Left lobe of liver (tissue), 2 donors: ENCODE measurements around the gene ABTB2. TPM values are rescaled to one million over a fixed set of nuclear protein-coding genes. Genes with fewer than 3 reads are reported as not detected.
A peak's percentile ranks its signal among the peaks of the same experiment; 100 is the strongest.

Experiments
- ATAC-seq: fragments of 200-7000 bp; cut with Tn5 transposase; one replicate; pipeline ENCODE4 v1.9.1; 2020; ENCODE audit warnings: mild to moderate bottlenecking, moderate library complexity
- DNase-seq: peaks from one replicate; pipeline ENCODE4 v3.0.0-alpha.2; 2020; ENCODE audit warnings: low spot score
- total RNA-seq: library from RNA; stranded (reverse); gene quantifications from one replicate; pipeline ENCODE4 v1.2.1, GENCODE V29; 2021
- donor health status: DM: no; HTN: no; CAD: no; lungs with moderate emphysema.
- donor health status: DM: no; HTN: yes; CAD: no.

ABTB2 gene
- total RNA-seq, 1 donor from 2014 or later = 11.4 TPM

DNA sequence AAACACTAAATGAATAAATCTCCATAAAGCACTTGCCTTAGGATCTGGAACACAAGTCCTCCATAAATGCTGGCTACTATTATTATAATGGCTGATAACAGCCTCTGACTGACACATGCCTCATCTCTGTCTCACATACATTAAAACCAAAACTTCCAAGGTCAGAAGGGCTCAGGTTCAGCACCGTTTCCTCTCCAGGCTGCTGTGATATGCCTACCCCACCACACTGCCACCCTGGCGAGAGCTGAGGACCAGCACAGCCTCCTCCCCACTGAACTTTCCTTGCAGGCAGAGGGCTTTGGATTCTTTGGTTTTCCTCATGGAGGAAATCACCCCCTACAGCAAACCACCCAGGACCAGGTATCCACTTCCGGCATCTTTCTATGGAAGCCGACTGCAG is 112.8 kb downstream of the ABTB2 start:
- DNase-seq = no peak
- no peak for ATAC-seq

DNA sequence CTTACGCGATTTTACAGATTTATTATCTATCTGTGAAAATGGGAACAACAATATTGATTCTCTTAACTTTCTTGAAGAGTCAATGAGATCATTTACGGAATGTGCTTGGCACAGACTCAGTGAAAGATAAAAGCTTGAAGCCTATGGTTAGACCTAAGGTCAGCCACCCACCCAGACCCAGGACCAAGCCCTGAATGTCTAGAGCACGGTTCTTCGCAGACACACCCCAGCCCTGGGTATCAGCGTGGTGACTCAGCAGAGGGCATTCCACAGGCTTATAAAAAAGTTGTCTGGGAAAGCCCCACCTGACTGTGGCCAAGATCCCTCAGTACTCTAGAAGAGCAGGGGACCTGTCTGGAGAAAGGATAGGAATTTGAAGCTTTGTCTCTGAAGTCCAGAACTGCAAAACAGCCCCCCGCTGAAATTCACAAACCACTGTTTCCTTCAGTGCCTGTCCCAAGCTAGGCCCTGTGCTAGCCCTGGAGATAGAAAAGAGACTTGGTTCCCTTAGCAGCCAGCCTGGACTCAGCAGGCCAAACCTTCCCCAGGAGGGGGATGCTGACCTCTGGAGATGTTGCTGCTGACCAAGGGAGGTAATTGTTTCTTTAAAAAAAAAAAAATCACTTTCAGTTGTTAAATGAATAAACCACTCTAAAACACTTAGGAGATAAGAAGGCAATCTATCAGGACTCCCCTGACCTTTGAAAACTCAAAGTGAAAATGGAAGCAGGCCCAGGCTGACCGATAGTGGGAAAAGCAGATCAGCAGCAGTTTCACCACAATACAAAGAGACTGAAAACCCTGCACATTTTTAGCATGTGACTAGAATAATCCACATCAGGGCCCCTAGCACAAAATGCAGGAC is 114.0 kb downstream of the ABTB2 start:
- DNase-seq (peak; percentile 56), ATAC-seq (peak; percentile 88)

DNA sequence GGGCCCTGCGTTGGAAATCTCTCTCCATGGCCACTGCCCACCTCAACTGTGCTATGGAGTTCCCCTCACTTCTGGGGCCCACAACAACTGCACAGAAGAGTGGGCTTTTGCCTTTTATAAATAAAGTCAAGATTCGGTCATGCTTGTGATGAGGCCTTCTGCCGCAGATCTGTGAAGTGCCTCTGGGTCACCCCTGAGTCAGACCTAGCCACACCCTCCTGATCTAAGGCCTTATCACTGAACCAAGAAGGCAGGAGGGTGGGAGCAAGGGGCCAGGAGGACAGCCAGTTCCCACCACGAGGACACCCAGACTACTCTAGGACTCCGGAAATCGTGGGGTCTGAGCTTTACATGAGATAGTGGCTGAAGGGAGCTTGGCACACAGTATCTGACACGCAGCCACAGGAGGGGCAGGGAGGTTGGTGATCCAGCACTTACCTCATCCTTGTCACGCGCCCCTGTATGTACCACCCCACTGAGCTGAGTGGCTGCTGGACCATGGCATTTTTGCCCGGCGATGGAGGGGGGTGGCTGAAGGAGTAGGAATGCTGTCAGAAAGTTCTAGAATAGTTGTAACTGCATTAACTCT is 115.7 kb downstream of the ABTB2 start:
- ATAC-seq = no peak
- no peak for DNase-seq

DNA sequence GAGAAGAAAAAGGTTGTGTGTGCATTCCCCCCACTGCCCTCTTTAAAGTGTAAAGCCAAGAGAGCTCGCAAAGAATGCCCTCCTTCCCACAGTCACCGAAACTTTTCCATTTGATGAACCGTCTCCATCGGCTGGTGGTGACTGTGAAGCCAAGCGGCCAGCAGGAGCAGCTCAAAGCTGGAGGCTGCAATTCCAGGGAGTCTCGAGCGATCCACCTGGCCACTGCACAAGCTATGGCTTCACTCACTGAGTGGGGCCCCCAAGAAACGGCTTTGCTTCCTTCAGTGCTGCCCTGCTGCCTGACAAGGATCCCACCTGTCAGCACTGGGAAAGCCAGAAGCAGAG is 117.7 kb downstream of the ABTB2 start:
- ATAC-seq (no peak), DNase-seq (no peak)

DNA sequence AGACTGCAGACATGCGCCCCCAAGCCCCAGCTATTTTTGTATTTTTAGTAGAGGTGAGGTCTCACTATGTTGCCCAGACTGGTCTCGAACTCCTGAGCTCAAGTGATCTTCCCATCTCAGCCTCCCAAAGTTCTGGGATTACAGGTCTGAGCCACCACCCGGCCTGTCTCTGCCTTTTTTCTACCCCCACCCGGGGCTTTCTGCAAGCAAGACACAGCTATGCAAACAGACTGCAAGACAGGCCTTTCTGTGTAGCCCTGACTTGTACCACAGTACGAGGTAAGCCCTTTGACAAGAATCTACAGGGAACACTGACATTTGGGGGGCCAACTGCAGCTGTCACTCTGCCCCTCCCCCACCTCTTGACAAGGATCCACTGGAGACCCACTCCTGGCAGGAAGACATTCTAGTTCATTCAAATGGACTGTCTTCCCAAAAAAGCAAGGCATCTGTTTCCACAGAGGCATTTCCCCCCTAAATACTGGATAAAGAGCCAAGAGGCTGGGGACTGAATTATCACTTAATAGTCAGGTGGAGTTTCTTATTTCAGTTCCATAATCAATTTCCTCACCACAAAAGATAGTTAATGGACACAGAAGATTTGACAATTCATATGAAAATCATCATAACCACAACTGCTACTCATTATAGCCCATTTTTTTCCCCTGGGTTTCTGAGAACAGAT is 118.2 kb downstream of the ABTB2 start:
- ATAC-seq (no peak), DNase-seq (no peak)

DNA sequence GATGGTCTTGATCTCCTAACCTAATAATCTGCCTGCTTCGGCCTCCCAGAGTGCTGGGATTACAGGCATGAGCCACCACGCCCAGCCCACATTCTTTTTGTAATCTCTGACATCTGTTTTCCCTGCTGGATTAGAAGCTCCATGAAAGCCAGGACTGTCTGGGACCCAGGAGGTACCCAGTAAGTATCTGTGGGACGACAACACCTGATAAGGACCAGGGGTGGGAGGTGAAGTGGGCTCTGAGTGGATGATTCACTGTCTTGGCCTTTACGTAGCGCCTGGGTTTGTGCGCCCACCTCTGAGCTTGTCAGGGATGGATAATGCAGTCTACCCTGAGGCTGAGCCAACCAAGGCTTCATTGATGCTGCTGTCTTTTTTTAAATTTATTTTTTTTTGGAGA is 118.8 kb downstream of the ABTB2 start:
- no peak for DNase-seq

DNA sequence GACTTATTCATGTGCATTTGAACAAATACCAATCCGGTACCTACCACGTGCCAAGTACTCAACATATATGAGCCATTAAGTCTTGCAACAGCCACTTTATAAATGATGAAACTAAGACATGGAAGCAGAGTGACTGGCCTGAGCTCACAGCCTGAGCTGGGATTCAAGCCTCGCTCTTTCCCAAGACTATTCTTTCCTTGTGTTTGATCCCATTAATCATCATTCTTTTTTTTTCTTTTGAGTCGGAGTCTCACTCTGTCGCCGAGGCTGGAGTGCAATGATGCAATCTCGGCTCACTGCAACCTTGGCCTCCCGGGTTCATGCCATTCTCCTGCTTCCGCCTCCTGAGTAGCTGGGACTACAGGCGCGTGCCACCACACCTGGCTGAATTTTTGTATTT is 119.3 kb downstream of the ABTB2 start:
- no peak for DNase-seq
- no peak for ATAC-seq

More for the DNA sequence above, 118.8 kb downstream of the ABTB2 start:
- ATAC-seq = no peak

DNA sequence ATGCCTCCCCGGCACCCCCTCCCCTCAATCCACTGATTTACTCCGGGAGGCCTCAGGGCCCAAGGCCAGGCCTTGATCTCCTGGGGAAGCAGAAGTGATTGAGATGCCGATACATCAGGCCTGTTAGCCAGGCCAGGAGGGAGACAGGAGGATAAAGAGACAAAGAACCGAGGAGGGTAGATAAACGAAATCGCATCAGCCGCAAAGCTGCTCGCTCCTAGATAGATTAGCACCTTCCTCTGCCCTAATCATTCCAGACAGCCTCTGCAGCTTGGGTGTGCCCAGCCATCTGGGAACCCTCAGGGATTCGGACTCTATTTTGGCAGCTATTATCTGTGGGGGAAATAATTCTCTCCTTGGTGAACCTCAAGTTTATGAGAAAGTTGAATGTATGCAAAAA is 121.2 kb downstream of the ABTB2 start:
- ATAC-seq = no peak
- no peak for DNase-seq

DNA sequence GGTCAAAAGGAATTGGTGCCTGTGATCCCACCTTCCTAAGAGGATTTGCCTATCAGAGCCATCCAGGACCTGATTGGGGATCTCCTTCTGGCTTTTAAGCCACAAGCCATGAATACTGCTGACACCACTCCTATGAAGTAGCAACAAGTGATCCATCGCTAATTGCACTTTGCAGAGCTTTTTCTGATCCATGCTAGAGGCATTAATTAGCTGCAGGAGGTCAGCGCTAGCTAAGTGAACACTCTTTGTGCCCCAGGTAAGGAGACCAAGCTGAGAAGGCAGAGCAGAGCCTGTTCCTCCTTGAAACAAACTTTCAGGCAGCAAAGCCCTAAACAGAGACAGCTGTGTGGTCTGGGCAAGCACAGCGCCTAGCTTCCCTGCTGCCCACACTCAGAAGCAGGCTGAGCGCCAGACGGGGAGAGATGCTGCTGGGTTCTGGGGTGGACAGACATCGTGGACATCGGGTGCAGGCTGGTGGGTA is 122.2 kb downstream of the ABTB2 start:
- ATAC-seq (no peak), DNase-seq (no peak)

DNA sequence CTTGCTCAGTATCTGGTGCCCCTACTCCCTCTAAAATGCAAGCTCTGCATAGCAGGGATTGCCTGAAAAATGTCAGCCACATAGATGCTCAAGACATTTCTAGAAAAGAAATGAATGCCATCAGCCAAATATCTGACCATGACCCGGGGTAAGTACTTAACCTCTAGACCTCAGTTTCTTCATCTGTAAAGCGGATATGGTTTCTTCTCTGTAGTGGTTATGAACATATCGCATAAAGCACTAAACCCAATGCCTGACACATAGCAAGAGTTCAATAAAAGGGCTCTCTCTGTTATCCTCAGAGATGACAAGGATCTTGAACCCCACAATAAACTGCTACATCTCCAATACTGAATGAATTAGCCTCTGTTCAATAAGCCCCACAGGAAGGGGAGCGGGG is 122.6 kb downstream of the ABTB2 start:
- ATAC-seq (no peak), DNase-seq (no peak)

DNA sequence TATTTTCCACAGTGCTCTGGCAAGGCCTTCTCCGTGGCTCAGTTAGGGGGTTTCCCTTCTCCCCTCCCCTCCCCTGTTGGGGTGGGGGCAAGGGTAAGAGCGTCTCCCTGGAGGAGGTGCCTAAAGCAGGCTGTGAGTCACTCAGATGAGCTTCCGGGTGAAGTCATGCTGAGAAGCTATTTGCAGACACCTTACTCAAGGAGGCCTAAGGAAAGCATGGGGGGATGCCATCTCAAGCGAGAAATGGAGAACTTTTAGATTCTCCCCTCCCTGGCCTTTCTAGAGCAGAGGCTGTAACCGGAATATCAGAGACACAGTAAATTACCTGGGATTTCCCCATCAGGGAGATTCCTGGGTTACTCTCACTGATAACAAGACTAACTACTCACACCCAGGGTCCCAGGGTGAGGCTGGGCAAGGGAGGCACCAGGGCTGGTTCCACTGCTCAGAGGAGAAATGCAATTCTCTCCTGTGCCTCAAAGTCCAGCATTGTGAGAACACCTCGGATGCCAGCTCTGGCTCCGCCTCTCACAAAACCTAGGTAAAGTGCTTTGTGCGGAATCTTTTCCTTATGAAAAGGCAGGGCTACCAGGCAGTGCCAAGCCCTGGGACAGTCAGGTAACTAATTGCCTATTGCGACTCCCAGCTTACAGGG is 123.6 kb downstream of the ABTB2 start:
- peak; percentile 61 for ATAC-seq
- no peak for DNase-seq

DNA sequence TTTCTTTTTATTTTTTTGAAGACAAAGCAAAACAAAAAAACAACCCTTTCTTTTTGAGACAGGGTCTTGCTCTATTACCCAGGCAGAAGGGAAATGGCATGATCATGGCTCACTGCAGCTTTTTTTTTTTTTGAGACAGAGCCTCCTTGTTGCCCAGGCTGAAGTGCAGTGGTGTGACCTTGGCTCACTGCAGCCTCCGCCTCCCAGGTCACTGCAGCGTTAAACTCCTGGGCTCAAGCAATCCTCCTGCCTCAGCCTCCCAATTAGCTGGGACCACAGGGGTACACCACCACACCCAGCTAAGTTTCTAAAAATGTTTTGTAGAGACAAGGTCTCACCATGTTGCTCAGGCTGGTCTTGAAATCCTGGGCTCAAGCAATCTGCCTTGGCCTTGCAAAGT is 124.6 kb downstream of the ABTB2 start:
- DNase-seq (no peak), ATAC-seq (no peak)

DNA sequence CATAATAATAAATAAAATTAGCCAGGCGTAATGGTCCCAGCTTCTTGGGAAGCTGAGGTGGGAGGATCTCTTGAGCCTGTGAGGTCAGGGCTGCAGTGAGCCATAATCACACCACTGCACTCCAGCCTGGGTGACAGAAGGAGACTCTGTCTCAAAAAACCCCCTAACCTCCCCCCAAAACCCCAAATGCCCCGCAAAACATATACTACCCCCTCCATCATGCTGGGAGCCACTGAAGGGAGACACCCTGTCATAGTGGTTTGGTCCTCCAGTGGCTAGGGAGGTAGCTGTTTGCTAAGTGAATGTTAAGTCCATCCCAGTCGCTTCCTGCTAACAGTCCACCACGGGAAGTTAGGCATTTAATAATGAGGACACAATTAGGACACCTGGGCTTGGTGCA is 125.0 kb downstream of the ABTB2 start:
- ATAC-seq (no peak), DNase-seq (no peak)

DNA sequence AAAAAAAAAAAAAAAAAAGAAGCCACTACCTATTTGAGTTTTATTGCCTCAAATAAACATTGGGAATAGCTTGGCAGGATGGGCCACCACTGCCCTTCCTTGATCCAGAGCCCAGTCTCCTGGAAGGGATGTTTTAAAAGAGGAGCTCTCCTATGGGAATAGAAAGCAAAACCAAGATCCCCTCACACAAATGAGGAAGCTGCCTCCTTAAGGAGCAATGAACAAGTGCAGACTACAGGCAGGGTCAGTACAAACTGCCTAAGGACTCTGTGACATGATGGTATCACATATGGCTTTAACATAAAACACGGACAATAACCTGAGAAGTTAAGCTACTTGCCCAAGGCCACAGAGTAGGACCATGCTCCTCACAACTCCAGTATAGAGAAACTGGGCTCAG is 131.6 kb downstream of the ABTB2 start:
- DNase-seq = no peak
- no peak for ATAC-seq

DNA sequence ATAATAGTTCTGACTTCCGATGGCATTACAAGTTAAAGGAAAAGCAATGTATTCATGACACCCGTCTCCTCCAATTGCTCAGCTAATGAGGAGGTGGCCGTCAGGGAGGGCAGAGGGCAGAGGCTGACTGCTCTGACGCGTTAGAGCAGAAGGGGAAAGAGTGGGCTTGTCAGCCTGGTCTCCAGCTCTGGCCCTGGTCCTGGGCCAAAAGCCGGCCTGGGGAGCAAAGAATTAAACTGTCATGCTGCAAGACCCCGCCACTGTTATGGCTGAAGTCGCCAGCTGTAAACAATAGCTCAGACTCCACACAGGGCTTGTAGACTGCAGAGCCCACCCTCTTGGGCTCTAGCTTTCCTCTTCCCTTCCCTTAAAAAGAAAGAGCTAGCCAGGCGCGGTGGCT is 132.7 kb downstream of the ABTB2 start:
- DNase-seq = no peak
- no peak for ATAC-seq

DNA sequence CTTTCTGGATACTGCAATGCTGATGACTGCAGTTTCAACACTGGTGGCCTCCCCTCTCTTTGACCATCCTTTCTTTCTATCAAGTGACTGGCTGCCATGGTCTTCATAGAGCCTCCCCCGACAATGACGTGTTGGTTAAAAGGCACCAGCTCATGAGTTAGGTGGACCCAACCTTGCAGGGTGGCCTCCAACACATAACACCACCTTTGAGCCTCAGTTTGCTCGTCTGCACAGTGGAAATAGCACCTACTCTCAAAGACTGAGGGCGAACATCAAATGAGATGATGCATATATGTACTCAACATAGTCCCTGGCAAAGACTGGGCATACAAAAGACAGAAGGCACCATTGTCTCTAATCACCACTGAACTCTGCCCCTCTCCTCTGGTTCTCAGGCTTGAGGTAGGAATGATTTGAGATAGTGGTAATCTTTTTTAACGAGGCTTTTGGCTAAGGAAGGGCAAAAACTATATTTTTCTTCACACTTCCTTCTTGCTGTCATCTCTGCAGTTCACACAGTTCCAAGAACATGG is 133.3 kb downstream of the ABTB2 start:
- ATAC-seq (no peak), DNase-seq (no peak)

DNA sequence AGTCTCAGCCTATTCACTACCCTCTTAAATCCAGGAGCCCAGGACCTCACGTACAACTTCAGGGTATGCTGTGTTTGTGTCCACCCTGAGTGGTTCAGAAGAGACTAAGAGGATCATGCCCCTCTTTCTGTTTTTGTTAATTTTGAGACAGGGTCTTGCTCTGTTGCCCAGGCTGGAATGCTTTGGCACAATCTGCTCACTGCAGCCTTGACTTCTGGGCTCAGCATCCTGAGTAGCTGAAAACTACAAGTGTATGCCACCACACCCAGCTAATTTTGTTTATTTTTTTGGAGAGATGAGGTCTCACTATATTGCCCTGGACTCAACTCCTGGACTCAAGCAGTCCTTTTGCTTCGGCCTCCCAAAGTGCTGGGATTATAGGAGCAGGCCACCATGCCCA is 133.9 kb downstream of the ABTB2 start:
- no peak for DNase-seq
- no peak for ATAC-seq

DNA sequence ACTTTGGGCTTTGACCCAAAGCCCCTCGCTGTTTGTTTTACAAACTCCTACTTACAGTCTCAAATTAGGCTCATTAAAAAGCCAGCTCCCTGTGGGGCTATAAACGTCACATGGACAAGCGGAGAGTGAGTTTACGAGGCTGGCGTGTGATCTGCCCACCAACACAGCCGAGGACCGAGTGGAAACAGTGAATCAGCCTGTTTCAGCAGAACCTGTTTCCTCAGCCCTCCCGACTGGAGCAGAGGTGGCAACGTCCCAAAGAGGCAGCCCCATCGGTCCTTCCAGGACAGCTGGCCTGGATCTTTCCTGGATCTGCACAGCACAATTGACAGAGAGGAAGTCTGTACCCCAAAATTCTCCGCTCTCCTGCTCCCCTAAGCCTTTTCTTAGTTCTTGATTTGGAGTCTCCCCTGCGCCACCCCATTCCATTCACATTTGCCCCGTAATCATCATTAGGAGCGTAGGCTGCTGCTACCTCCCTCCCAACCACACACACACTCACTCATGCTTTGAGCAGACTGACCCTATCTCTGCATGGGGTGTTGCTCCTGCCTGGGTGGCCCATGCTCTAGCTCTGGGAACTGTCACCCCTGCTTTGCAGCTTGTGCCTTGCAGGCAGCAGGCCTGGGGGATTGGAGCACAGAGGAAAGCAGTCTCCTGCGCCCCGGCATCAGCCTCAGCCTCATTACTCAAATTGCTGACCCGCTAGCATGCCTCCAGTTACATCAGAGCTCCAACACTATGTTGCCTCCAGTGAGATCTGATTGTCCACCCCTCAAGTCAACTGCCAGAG is 134.6 kb downstream of the ABTB2 start:
- no peak for ATAC-seq
- no peak for DNase-seq

DNA sequence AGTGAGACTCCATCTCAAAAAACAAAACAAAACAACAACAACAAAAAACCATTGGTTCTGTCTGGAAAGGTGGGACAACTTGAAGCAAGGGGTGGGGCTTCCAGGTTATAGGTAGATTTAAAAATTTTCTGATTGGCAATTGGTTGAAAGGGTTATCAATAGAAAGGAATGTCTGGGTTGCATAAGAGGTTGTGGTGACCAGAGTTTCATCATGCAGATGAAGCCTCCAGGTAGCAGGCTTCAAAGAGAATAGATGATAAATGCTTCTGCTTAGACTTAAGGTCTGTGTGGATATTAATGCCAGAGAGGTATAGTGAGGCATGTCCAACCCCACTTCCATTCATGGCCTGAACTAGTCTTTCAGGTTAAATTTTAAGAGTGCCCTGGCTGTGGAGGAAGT is 135.8 kb downstream of the ABTB2 start:
- ATAC-seq (no peak), DNase-seq (no peak)

DNA sequence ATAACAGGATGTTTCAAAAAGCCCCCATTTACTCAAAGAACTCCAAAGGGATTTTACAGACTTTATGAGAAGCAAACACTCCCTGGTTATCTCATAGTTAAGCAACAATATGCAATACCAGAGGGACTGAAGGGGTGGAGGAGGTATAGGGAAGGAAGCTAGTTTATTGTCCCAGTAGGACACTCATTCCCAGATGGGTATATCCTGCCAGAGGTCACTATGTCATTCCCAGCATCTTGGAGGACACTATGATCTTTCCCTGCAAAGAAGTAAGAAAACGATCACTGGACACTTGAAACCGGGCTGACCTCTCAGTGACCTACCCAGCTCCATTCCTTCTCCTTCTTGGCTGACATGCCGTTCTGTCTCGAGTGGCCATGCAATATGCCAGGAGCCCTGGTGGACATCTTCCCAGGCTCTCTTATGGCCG is 137.9 kb downstream of the ABTB2 start:
- ATAC-seq (no peak), DNase-seq (no peak)
